Measurements from ENCODE around the gene SPATA1. TPM values are rescaled to one million over a fixed set of nuclear protein-coding genes. Genes with fewer than 3 reads are reported as not detected.

SPATA1 gene, protein sequence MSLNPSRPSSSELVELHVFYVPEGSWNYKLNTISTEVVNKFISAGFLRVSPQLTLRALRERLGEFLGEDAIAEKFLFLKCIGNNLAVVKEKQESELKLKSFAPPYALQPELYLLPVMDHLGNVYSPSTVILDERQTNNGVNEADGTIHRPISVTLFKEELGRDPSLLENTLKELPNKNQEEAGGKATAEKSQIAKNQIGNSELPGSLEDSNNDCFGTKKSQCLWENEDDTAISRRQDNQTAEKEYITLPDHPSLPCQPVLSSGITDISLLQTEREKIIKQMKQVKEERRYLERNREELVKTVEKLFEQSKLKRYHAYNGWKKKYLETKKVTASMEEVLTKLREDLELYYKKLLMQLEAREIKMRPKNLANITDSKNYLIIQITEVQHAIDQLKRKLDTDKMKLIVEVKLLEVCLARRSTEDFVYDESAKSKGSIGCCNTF
- total RNA-seq = 1 to 10 TPM in 1 of 2 donors, under 1 TPM in 1; 0.61 to 1.1 TPM
- long read RNA-seq, partial matches to known transcripts = 1 of 7 reads
- long read RNA-seq, other reads (novel, unspliced or antisense) = 6 of 7 reads

DNA sequence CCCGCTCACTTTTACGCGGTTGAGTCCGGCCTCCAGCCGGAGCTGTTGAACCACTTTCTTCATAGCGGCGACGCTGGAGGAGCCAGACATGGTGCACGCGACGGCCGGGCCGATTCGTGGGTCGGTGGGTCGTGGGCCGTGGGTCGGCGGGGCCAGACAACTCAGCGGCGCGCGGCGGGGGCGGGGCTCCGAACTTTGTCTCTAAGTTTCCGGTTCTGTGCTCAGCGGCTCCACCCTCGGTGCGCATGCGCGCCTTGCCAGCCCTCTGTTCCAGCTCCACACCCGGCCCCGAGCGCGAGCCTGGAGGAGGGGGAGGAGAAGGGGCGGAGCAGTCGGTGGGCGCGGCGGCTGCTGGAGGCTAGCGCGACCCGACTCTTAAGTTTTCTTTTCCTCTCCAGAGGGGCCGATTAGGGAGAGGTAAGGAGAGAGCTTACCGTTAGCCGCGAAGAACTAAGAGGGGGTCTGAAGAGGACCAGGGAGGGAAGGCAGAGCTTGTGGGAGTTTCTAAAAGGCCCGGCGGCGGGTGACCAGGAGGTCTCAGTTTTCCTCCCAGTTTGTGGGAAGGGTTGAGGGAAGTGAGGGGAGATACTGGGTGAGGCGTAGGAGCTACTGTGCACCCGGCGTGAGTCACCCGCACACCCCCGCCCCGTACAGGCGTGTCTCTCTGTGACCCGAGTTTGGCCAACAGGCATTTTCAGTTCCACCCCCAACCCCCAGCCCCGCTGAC lies at the start of gene SPATA1, which contains the start of gene GNG5:
TSS of gene SPATA1 (plus strand) at position 385 of the 727 bp plus-strand sequence. CDS start 9,974 bp downstream, outside the sequence.
TSS of gene GNG5 (minus strand) at position 580 of the 727 bp plus-strand sequence. CDS start at position 90, 490 bp downstream.
- DNase-seq (peak; percentile 98 to 100), ATAC-seq (peak; percentile 93)
- intact Hi-C loops (cut with DNase I, micrococcal nuclease) = loop anchor here in 1 of 2 donors (10.0 kb wide), 1 partner anchor 69 kb away; the partner anchor contains the start of gene CTBS

DNA sequence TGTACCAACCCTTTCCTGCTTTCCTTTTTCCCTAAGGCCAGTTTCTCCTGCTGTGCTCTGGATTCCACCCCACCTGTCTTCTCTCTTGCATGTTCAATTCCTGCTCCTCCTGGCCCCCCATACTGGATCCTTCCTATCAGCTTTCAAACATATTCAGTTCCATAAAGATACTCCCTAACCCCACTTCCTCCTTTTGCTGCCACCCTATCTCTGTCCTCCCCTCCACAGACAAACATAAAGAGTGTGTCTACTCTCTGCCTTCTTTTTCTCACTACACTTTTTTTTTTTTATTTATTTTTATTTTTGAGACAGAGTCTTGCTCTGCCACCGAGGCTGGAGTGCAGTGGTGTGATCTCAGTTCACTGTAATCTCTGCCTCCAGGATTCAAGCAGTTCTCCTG lies 44.1 kb upstream of the SPATA1 start:
- intact Hi-C loops (cut with DNase I, micrococcal nuclease) = no loop called here
- DNase-seq (no peak), ATAC-seq (no peak)

DNA sequence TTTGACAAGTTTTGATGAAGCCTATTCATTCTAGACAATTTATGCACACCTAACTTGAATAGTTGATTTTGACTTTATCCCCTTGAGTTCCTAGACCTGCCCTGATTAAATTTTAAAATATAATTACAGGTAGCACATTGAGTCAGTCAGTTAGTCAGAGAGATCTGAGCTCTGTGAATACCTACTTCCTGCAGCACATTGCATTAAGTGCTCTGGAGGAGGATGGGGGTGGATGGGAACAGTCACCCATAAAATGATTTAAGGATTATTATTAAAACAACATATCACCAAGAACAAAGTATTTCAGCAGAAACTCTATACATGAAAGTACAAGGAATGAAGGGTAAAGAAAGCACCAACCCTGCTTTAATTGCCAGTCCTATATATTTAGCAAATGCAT lies 38.9 kb upstream of the SPATA1 start:
- ATAC-seq (no peak), DNase-seq (no peak)
- intact Hi-C loops (cut with DNase I, micrococcal nuclease) = no loop called here

DNA sequence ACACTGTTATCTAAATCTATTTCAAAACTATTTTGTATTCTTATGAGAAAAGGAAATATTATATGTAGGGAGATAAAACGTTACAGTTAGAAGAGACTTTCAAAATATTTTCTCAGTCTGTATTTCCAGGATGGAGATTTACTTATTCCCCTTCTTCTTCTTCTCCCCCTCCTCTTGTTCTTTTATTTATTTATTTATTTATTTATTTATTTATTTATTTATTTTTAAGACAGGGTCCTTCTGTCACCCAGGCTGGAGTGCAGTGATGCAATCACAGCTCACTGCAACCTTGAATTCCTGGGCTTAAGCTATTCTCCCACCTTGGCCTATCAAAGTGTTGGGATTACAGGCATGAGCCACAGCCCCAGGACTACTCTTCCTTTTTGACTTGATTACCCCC lies 30.0 kb upstream of the SPATA1 start:
- ATAC-seq (no peak), DNase-seq (no peak)
- intact Hi-C loops (cut with DNase I, micrococcal nuclease) = no loop called here

DNA sequence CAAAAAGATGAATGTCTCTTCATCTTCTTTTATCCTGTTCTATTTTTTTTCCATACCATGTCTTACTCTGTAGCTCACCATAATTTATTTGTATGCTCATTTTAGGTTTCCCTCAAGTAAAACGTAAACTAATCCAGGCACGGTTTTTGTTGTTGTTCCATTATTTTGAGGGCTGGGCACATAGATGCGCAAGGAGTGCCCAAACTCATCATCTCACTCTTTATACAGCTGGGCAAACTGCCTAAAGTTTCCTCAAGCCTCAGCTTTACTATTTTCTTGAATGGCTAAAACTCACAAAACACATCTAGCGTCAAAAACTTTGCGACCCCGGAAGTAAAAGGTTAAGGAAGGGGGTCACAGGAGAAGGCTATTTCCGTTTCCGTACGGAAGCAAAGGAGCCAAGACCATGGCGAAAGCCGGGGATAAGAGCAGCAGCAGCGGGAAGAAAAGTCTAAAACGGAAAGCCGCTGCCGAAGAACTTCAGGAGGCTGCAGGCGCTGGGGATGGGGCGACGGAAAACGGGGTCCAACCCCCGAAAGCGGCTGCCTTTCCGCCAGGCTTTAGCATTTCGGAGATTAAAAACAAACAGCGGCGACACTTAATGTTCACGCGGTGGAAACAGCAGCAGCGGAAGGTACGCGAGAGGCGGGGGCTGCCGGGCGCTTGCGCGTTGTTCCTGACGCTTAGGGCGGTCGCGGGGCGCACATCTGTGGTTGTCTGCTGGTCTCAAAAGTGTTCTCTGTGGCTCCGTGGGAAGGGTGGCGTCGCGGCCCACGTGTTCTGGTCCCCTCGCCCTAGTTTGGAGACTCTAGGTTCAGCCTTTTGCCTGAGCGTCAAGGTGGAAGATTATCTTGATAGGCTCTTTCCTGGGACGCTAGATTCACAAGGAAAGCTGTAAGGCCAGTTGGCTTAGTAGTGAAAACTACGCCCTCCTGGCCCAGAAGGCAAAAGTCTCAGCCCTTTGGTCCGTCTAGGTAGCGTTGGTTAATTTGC lies 27.0 kb upstream of the SPATA1 start, which contains the start of gene RPF1:
TSS of gene RPF1 (plus strand) at position 391 of the 993 bp plus-strand sequence. CDS start at position 407, 16 bp downstream.
- peak; percentile 56 to 81 for DNase-seq
- ATAC-seq = peak; percentile 92
- intact Hi-C loops (cut with DNase I, micrococcal nuclease) = no loop called here

DNA sequence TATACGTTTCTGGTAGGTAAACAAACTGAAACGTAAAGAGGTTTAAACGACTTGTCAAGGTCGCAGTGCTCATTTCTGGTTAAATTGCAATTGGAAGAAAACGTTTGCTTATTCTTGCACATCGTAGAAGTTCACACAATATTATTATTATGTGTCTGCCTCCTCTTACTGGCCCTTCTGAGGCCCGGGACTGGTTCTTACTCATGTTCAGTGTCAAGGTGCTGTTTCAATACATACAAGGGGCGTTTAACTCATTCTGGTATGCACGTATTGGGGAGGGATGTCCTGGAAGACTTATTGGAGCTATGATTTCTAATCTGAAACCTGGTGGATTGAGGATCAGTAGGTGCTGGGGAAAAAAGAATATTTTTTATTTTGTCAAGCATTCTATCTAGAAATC lies 26.2 kb upstream of the SPATA1 start:
- intact Hi-C loops (cut with DNase I, micrococcal nuclease) = no loop called here
- ATAC-seq (peak; percentile 24), DNase-seq (no peak)

DNA sequence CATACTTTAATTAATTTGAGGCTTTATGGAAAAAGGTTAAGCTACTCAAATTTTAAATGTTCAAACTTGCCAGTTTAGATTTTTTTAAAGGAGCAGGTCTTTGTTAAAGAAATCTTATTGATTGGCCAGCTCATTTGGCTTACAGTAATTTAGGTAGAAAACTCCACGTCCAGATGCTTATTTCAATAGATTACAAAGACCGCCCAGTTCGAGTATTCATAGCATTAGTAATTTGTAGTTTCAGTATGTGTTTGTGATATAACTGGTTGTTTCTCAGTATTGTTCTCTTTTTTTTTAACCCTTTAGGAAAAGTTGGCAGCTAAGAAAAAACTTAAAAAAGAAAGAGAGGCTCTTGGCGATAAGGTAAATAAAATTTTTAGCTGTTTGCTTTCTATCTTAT lies 25.5 kb upstream of the SPATA1 start:
- DNase-seq = no peak
- intact Hi-C loops (cut with DNase I, micrococcal nuclease) = no loop called here
- ATAC-seq = no peak

DNA sequence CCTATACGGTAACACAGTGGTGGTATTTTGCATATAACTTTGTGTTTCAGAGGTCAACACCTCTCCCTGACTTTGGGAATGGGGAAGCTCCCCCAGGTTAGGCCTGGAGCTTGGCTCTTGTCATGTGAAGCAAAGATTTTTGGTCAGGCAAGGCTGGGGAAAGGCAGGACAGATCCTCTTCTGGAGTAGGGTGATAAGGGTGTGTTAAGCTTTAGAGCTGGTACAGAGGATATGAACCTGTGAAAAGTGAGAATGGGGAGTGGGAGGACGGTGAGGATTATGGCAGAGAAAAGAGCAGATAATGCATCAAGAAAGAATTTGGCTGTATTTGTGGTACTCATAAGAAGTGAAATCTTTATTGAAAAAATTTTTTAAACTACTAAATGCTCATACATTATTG lies 24.9 kb upstream of the SPATA1 start:
- DNase-seq = no peak
- intact Hi-C loops (cut with DNase I, micrococcal nuclease) = no loop called here
- ATAC-seq = no peak

DNA sequence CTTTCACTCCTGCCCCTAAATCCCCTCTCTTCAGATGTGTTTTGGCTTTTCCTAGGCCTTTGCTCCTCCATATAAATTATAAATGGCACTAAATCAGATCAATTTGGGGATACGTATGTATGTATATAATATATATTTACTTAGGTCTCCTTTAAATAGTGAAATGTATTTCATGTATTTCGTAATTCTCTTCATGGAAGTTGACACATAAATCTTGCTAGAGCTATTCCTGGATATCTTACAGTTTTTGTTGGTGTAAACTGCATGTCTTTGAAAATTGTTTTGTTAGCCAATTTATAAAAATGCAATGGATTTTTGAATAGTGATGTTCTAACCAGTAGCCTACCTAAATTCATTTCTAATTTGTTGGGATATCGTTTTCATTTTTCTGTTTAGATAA lies 18.1 kb upstream of the SPATA1 start:
- ATAC-seq = no peak
- no peak for DNase-seq
- intact Hi-C loops (cut with DNase I, micrococcal nuclease) = no loop called here

DNA sequence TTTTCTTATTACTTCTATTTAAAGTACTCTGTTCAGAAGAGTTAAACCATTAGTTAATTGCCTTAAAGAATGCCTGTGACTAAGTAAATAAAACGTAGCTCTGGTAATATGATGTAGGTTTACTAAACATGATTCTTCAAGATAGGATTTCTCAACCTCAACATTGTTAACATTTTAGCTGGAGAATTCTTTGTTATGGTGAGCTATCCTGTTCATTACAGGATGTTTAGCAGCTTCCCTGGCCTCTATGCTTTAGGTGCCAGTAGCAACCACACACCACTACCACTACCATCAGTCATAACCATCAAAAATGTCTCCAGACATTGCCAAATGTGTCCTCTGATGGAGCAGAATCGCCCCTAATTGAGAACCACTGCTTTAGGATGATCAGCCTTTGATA lies 16.4 kb upstream of the SPATA1 start:
- intact Hi-C loops (cut with DNase I, micrococcal nuclease) = no loop called here
- no peak for DNase-seq
- no peak for ATAC-seq

DNA sequence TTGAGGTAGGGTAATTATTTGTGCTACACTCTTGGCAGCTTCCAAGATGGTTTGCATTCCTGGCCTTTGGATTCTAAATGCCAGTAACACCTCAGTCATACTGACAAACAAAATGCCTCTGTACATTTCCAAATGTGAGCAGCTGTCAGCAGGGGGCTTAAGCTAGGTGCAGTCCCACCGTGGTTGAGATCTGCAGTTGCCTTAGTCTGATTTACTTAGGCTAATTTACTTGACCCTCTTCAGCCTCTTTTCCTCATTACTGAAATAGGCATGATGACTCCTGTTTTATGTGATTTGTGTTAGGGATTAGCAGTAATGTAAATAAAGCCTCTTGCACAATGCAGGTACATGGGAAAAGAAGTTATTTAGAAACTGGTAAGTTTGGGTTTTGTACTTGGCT lies 13.5 kb upstream of the SPATA1 start:
- intact Hi-C loops (cut with DNase I, micrococcal nuclease) = no loop called here
- no peak for ATAC-seq
- DNase-seq = no peak

DNA sequence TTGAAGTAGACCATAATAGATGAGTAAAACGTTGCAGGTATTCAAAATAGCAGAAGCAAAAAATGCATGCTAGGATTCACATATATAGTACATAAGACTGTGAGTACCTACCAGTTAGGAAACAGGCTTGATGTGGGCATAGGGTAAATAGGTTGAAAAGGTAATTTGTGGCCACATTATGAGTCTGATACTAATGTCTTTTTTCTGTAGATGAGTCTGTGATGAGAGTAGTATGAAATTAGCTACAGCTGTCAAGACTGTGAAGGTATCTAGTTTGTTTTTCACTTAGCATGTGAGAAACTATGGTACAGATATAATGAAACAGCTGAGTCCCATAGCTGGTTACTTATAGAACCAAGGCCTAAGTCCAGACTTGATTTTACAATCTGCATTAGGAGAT lies 12.4 kb upstream of the SPATA1 start:
- intact Hi-C loops (cut with DNase I, micrococcal nuclease) = no loop called here
- DNase-seq (no peak), ATAC-seq (no peak)

DNA sequence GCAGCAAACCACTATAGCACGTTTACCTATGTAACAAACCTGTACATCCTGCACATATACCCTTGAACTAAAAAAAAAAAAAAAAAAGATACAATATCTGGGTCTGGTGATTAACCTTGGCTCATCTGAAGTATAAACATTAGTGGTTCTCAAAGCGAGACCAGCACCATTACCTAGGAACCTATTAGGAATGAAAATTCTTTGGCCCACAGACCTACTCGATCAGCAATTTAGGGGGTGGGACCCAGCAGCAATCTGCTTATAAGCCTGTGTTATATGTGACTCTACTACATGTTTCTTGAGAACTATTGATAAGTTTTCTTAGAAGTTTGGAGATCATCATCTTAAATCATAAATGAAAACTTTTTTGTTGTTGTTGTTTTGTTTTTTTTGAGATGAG lies 9.7 kb upstream of the SPATA1 start:
- DNase-seq (no peak), ATAC-seq (no peak)
- intact Hi-C loops (cut with DNase I, micrococcal nuclease) = no loop called here

DNA sequence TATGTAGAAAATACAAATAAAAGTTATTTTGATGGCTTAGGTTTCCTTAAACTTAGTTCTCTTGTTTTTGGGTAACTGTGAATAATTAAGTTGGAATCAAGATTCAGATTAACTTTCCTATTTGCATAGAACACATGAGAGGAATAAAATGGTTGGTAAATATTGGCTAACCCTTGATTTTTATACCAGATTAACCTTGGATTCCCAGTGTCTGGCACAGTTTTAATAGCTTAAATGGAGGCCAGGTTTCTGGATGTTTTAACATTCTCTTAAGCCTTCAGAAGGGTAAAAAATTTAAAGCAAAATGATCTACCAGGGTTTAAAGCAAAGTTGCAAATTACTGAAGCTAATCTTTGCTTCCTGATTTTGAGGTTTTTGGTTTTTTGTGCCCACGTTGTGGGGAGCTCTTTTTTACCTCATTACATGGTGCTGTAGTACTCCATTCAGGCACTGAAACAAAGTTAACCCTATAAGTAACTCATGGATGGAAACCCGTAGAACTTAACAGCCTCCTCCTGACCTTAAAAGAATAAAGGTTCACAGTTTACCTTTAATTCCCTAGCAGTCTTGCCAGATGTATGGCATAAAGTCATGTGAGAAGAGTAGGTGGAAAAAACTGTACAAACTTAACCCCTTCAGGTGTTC lies 8.4 kb upstream of the SPATA1 start:
- no peak for ATAC-seq
- DNase-seq = no peak
- intact Hi-C loops (cut with DNase I, micrococcal nuclease) = no loop called here

DNA sequence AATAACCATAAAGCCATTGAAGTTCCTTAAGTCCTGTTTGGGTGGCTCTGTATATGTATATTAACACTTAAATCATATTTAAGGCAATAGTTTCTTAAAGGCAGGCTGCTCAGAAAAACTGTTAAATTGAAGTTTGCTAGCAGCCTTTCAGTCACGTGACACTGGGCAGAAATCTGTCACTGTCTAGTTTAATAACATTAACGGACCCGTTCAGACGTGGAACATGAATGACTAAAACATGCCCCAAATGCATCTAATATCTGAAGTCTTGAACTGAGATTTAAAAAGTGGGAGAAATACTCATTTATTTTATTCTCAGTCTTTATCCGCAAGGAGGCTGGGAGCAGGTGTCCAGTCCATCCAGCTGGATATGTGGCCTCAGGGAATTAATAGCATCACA lies 3.3 kb upstream of the SPATA1 start:
- intact Hi-C loops (cut with DNase I, micrococcal nuclease) = loop anchor here in 1 of 2 donors (10.0 kb wide), 1 partner anchor 72 kb away; the partner anchor contains the start of gene CTBS
- DNase-seq (no peak), ATAC-seq (no peak)

DNA sequence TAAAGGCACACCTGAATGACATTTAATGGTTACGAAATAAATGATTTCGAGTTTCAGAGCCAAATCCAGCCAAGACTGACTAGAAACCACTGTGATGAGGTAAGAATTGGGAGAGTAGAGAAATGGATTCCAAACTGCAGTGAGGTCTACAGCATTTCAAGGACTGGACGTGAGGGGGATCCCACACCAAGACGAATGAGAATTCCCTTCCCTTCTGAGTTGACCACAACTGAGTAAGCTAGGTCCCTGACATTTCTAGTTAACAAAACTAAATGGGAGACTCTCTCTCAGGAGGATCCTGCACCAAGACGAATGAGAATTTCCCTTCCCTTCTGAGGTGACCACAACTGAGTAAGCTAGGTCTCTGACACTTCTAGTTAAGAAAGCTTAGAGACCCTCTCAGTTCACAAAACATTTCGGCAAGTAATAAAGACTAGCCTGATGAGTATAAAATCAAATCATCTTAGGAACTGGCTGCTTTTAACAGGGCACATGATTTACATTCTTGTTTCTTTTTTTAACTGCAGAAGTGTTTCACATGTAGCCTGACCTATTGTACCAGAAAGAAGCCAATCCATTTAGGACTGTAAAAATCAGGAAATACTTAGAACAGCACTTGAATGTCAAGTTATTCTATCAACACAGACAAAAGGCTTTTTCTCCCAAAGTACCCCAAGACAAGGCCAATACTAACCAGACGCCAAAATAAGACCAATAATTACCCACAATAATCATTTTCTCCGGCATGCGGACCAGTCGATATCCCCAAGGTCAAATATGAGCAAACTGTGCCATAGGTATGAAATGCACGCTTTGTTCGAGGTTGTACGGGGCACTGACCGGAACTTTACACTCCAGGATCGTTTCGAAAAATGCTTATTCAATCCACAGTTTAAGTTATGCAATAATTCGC lies 1.4 kb upstream of the SPATA1 start:
- intact Hi-C loops (cut with DNase I, micrococcal nuclease) = loop anchor here in 1 of 2 donors (10.0 kb wide), 1 partner anchor 70 kb away; the partner anchor contains the start of gene CTBS
- ATAC-seq = no peak

DNA sequence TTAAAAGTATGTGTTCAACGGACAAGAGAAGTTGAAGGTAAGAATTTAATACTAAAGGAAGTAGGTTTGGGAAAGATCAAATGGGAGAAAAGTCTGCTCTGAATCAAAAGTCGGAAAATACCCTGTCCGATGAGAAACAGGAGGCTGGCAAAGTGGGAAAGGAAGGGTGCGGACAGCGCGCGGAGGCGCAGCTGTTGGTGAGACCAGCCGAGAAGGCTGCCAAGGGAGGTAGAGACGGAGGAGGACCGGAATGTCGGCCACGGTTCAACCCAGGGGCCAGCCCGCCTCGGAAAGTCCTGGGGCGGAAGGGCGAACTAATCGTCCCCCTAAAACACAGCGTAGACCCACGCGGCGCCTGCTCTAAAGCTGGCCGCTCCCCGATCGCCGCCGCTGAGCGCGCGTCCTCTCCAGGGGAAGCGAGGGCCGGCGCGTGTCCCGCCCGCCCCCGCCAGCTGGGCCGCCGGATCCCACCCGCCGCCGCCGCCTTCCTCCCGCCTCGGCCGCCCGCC lies 639 bp upstream of the SPATA1 start:
- DNase-seq (peak in 1 of 2 donors; percentile 54), ATAC-seq (peak; percentile 56)
- intact Hi-C loops (cut with DNase I, micrococcal nuclease) = loop anchor here in 1 of 2 donors (10.0 kb wide), 1 partner anchor 69 kb away; the partner anchor contains the start of gene CTBS

More for the DNA sequence above, 1.4 kb upstream of the SPATA1 start:
- peak in 1 of 2 donors; percentile 16 for DNase-seq

Data from left colon (tissue), 2 donors.